HepG2 (cell line): ENCODE measurements around the gene ZBTB21. TPM values are rescaled to one million over a fixed set of nuclear protein-coding genes. Genes with fewer than 3 reads are reported as not detected.

ENCODE experiments used
- ARID4A ChIP-seq: sonication (generic); formaldehyde crosslinking; IDR thresholded peaks from 2 replicates; pipeline ENCODE4 v1.5.0; 2020; ENCODE audit warnings: mild to moderate bottlenecking, missing genetic modification reagents, borderline replicate concordance
- DPF2 ChIP-seq: sonication (generic); formaldehyde crosslinking; IDR thresholded peaks from 2 replicates; pipeline ENCODE4 v1.4.0; 2020; ENCODE audit warnings: mild to moderate bottlenecking, low read depth, missing genetic modification reagents, borderline replicate concordance
- ELF3 ChIP-seq: IDR thresholded peaks from 2 replicates; pipeline ENCODE4 v1.6.1; 2016; ENCODE audit warnings: missing genetic modification reagents, missing compliant biosample characterization
- FOXC1 ChIP-seq: sonication (generic); formaldehyde crosslinking; IDR thresholded peaks from 2 replicates; pipeline ENCODE4 v1.8.0; 2022; ENCODE audit warnings: mild to moderate bottlenecking, missing genetic modification reagents, borderline replicate concordance
- HMGXB4 ChIP-seq, 2 experiments: sonication (generic) in 1 of 2; formaldehyde crosslinking in 1 of 2; IDR thresholded peaks; 2 replicates each; pipeline versions ENCODE4 v1.4.0 to v1.6.1; 2018 to 2020; ENCODE audit warnings: missing genetic modification reagents in 2 of 2, borderline replicate concordance in 1 of 2, low read depth in 1 of 2, mild to moderate bottlenecking in 1 of 2, missing biosample characterization in 1 of 2
- ZNF275 ChIP-seq: sonication (generic); formaldehyde crosslinking; IDR thresholded peaks from 2 replicates; pipeline ENCODE4 v1.8.0; 2022; ENCODE audit warnings: missing genetic modification reagents, mild to moderate bottlenecking, inconsistent platforms, borderline replicate concordance
- ZNF407 ChIP-seq: sonication (generic); formaldehyde crosslinking; IDR thresholded peaks from one replicate; pipeline ENCODE4 v1.5.1; 2020; ENCODE audit warnings: mild to moderate bottlenecking, missing genetic modification reagents; ENCODE audit errors: not compliant biosample characterization
- ZNF451 ChIP-seq: sonication (generic); formaldehyde crosslinking; IDR thresholded peaks from 2 replicates; pipeline ENCODE4 v1.5.0; 2020; ENCODE audit warnings: mild to moderate bottlenecking, missing genetic modification reagents
- ZNF569 ChIP-seq: sonication (generic); formaldehyde crosslinking; IDR thresholded peaks from 2 replicates; pipeline ENCODE4 v1.5.0; 2020; ENCODE audit warnings: mild to moderate bottlenecking, missing genetic modification reagents, moderate library complexity, borderline replicate concordance
- ZNF746 ChIP-seq: sonication (generic); formaldehyde crosslinking; IDR thresholded peaks from 2 replicates; pipeline ENCODE4 v1.8.0; 2022; ENCODE audit warnings: mild to moderate bottlenecking, missing genetic modification reagents
- polyA plus RNA-seq, 8 experiments: library from polyadenylated mRNA; depleted of rRNA in 3 of 8; stranded (reverse) in 7 of 8; unstranded in 1 of 8; fragments of >200 nt; fragmentation: Illumina TruSeq in 4 of 8; extraction: Trizol in 4 of 8; gene quantifications; 2 replicates each; pipeline versions ENCODE4 v1.2.1 to v1.2.3, GENCODE V29; 2011 to 2016; ENCODE audit warnings: low read depth in 4 of 8, missing spikeins in 1 of 8, mixed read lengths in 1 of 8; ENCODE audit not compliant: insufficient read depth in 1 of 8
- total RNA-seq, 5 experiments: library from RNA; depleted of rRNA; stranded (reverse); fragments of >200 nt; fragmentation: Illumina TruSeq; extraction: Trizol; gene quantifications; 2 replicates each; pipeline ENCODE4 v1.2.3, GENCODE V29; 2016; ENCODE audit warnings: low read depth in 1 of 5

ZBTB21 gene
- total and polyA plus RNA-seq, 2 of the 13 experiments (the other 11 are each of a cell fraction or from before 2014, with no cell fraction given), result 4.5 to 6.1 TPM

- TF ChIP-seq ZNF407 (CRISPR knock-in tag) (no peak), ZNF451 (peak; percentile 71), ZNF275 (CRISPR knock-in tag) (no peak), ARID4A (CRISPR knock-in tag) (peak; percentile 73), ELF3 (peak; percentile 55), FOXC1 (CRISPR knock-in tag) (no peak; the same call in 1 of the 2 replicates), ZNF746 (CRISPR knock-in tag) (peak; percentile 22; the same call in 1 of the 2 replicates), HMGXB4 (CRISPR knock-in tag; IDR thresholded peaks at IDR 0.05; ENCODE audit: borderline replicate concordance in 1 of 2, low read depth in 1 of 2) (peak in 1 of 2 experiments; percentile 36; a peak in 1 of 4 replicates), ZNF569 (no peak), DPF2 (CRISPR knock-in tag) (0 out of 2 replicates have a peak, but pooled peaks have one; percentile 16)
These were observed 56.1 kb downstream of the ZBTB21 start, which contains the start of gene C2CD2 (continued) for GRCh38 chr21:41953831-41954653.
